Mesothelial cell of epicardium (in vitro differentiated cells): ENCODE data around the gene SOBP. TPM values are rescaled to one million over a fixed set of nuclear protein-coding genes. Genes with fewer than 3 reads are reported as not detected.

Experiments used
- DNase-seq, 2 experiments: peaks; one replicate each; pipeline ENCODE4 v3.0.0; 2021; ENCODE audit warnings: low spot score in 2 of 2; ENCODE audit not compliant: unreplicated experiment in 2 of 2
- H3K27ac Mint-ChIP-seq: 2 replicates; pipeline ENCODE4 v1.8.0; 2021; ENCODE audit warnings: mixed read lengths
- H3K27me3 Mint-ChIP-seq: 2 replicates; pipeline ENCODE4 v1.8.0; 2021; ENCODE audit warnings: low read depth, mixed read lengths
- H3K36me3 Mint-ChIP-seq: 2 replicates; pipeline ENCODE4 v1.8.0; 2021; ENCODE audit warnings: mixed read lengths
- H3K4me1 Mint-ChIP-seq: 2 replicates; pipeline ENCODE4 v1.8.0; 2021; ENCODE audit warnings: mixed read lengths
- H3K4me3 Mint-ChIP-seq: 2 replicates; pipeline ENCODE4 v1.8.0; 2021; ENCODE audit warnings: mild to moderate bottlenecking, moderate library complexity, mixed read lengths
- H3K9me3 Mint-ChIP-seq: 2 replicates; pipeline ENCODE4 v1.8.0; 2021; ENCODE audit warnings: mixed read lengths
- total RNA-seq: library from RNA; stranded (reverse); gene quantifications from 3 replicates; pipeline ENCODE4 v1.2.1, GENCODE V29; 2021
- TF ChIP-seq, protein P1 (sequence below): fragments of 200-600 bp; sonication (generic); IDR thresholded peaks from one replicate; pipeline ENCODE4 v1.5.0; 2021; ENCODE audit warnings: antibody characterized with exemption; ENCODE audit not compliant: unreplicated experiment

The SOBP gene
- total RNA-seq, 1 donor from 2014 or later: 7.6 TPM

DNA sequence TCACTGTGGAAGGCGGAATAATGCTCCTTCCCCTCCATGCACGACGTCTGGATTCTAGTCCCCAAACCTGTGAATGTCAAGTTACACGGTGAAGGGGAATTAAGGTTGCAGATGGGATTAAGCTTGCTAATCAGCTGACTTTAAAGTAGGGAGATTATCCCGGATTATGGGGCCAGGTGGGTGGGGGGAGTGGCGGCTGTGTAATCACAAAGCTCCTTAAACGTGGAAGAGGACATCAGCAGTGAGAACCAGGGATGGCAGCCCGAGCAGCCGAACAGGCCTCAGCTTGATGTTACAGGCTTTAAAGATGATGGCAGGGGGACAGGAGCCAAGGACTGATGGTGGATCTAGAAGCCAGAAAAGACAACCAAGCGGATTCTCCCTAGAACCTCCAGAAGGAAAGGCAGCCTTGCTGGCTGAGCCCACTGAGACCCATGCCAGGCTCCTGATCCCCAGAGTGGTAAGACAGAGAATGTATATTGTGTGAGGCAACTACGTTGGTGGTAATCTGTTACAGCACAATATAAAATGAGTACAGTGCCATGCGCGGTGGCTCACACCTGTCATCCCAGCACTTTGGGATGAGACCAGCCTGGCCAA, 216.7 kb downstream of the SOBP start:
- Mint-ChIP-seq H3K36me3 (no peaks in the 10 kb centered on the region), H3K4me3 (no peak overlapping the region), H3K27me3 (peaks cover 45% of the 10 kb centered on the region), H3K4me1 (no peaks in the 10 kb centered on the region), H3K9me3 (no peaks in the 10 kb centered on the region), H3K27ac (no peak overlapping the region)
- no peak for DNase-seq
- TF ChIP-seq, protein P1, sequence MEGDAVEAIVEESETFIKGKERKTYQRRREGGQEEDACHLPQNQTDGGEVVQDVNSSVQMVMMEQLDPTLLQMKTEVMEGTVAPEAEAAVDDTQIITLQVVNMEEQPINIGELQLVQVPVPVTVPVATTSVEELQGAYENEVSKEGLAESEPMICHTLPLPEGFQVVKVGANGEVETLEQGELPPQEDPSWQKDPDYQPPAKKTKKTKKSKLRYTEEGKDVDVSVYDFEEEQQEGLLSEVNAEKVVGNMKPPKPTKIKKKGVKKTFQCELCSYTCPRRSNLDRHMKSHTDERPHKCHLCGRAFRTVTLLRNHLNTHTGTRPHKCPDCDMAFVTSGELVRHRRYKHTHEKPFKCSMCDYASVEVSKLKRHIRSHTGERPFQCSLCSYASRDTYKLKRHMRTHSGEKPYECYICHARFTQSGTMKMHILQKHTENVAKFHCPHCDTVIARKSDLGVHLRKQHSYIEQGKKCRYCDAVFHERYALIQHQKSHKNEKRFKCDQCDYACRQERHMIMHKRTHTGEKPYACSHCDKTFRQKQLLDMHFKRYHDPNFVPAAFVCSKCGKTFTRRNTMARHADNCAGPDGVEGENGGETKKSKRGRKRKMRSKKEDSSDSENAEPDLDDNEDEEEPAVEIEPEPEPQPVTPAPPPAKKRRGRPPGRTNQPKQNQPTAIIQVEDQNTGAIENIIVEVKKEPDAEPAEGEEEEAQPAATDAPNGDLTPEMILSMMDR: no peak

DNA sequence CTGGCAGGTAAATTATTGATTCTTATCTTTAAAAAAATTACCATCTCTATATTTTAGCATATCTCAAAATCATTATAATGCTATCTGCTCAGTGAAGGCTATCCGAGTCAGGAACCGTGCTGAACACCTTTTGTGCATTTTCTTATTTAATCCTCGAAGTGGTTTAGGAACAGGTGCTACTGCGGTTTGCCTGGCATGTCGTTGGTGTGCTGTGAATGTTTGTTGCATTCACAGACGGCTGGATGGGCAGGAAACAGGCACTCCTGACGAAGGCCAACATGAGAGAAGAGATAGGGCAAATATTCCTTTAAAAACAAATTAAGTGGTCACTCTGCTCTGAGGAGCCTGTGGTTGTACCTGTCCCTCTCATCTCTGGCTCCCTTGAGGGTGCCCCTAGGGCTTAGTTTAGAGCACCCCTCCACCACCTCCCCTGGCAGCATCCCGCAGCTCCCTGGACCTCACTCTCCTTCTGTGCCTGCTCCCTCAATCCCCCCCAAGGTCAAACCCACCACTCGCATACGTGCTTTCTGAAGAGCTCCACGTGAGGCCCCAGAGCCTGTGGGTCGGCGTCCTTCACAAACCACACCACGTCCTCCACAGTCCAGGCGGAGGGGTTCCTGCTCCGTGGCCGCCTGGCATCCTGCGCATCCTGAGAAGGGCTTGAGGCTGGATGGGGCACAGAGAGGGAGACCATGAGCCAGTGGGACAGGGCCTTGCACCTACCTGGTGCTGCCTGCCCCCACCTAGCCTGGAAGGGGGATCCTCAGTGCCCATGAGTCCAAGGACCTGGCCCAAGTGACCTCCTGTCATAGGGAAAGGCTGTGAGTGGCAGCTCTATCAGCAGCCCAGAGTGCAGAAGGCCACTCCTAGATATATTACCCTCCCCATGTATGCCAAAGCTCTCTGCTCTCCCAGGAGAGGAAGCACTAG, 217.7 kb downstream of the SOBP start:
- Mint-ChIP-seq H3K4me3 (no peak overlapping the region), H3K27me3 (peaks cover 45% of the 10 kb centered on the region), H3K27ac (no peak overlapping the region), H3K4me1 (peaks cover 7% of the 10 kb centered on the region), H3K9me3 (no peaks in the 10 kb centered on the region), H3K36me3 (no peaks in the 10 kb centered on the region)
- no peak for DNase-seq
- TF ChIP-seq, protein P1: no peak

DNA sequence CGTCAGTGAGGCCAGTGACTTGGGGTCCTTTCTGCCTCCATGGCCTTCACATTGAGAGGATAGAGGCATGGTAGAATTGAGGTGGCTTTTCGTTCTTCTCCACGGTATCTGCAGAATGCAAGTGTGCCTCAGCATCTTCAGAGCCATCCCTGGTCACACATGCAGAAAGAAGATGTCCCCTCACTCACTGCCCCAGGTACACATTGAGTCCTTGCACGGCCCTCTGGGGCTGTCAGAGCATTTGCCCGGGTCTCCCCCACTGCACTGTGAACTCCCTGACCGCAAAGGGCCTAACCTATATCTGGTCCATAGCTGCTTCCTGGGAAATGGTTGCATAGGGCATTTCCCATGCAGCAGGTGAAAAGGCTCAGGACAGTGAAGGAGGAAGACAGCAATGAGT, 218.5 kb downstream of the SOBP start:
- Mint-ChIP-seq H3K36me3 (no peaks in the 10 kb centered on the region), H3K4me1 (peaks cover 15% of the 10 kb centered on the region), H3K9me3 (no peaks in the 10 kb centered on the region), H3K27ac (no peak overlapping the region), H3K4me3 (no peak overlapping the region), H3K27me3 (peaks cover 45% of the 10 kb centered on the region)
- TF ChIP-seq, protein P1: no peak
- DNase-seq: no peak

DNA sequence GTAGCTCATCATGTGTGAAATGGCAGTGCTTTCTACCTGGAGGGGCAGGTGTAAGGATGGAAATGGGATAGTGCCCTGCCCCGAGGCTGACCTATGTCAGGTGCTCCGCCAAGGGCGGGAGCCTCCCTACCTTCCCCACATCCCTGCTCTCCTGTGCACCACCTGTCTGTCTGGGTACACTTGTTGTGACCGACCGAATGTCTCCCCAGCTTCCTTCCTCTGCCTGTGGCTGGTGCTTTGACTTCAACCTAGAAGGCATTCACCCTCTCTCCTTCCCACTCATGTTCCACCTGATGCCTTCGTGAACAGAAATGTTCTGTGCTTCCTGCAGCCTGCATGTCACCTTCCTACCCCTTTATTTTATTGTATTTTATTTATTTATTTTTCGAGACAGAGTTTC, 219.4 kb downstream of the SOBP start:
- Mint-ChIP-seq H3K9me3 (no peaks in the 10 kb centered on the region), H3K36me3 (no peaks in the 10 kb centered on the region), H3K27ac (no peak overlapping the region), H3K4me3 (no peak overlapping the region), H3K27me3 (peaks cover 47% of the 10 kb centered on the region), H3K4me1 (peaks cover 15% of the 10 kb centered on the region)
- TF ChIP-seq, protein P1: no peak
- no peak for DNase-seq

Other genes starting within 250 kb of the SOBP start
- gene PDSS2, start 30.6 kb upstream of the SOBP start, total RNA-seq: 10.7 to 13.2 TPM (median 13.0 TPM) in 3 replicates